Heart left ventricle (tissue), 16 donors: Measurements from ENCODE around the gene ZFYVE21. TPM values are rescaled to one million over a fixed set of nuclear protein-coding genes. Genes with fewer than 3 reads are reported as not detected.
"Not testable (repeated sequence)": the region's sequence is repeated elsewhere in the genome, so short reads cannot be mapped to it uniquely, and the experiment has no call there.

Experiments
- ATAC-seq, 4 donors: fragments of 200-7000 bp; cut with Tn5 transposase; one replicate each; pipeline ENCODE4 v1.9.1; 2020 to 2022; ENCODE audit warnings: moderate library complexity in 4 of 4, mild to moderate bottlenecking in 3 of 4, moderate number of reproducible peaks in 1 of 4
- DNase-seq, 5 donors: peaks; one replicate each; pipeline ENCODE4 v3.0.0-alpha.2; 2020
- H3K27ac ChIP-seq, 12 donors: fragments of 200-600 bp; sonication (generic) in 4 of 12; one replicate each; pipeline versions ENCODE4 v1.5.0 to v1.8.0; 2016 to 2022; ENCODE audit warnings: mild to moderate bottlenecking in 2 of 12
- H3K27me3 ChIP-seq, 9 donors: fragments of 200-600 bp; sonication (generic) in 2 of 9; one replicate each; pipeline versions ENCODE4 v1.5.1 to v1.8.0; 2016 to 2022; ENCODE audit warnings: mild to moderate bottlenecking in 3 of 9
- H3K36me3 ChIP-seq, 9 donors: fragments of 200-600 bp; sonication (generic) in 2 of 9; one replicate each; pipeline versions ENCODE4 v1.5.0 to v1.8.0; 2018 to 2022; ENCODE audit warnings: mild to moderate bottlenecking in 2 of 9
- H3K4me1 ChIP-seq, 12 donors: fragments of 200-600 bp; sonication (generic) in 4 of 12; one replicate each; pipeline versions ENCODE4 v1.5.0 to v1.8.0; 2016 to 2022; ENCODE audit warnings: mild to moderate bottlenecking in 3 of 12
- H3K4me3 ChIP-seq, 12 donors: fragments of 200-600 bp; sonication (generic) in 4 of 12; one replicate each; pipeline versions ENCODE4 v1.5.0 to v1.8.0; 2017 to 2022; ENCODE audit warnings: mild to moderate bottlenecking in 9 of 12, moderate library complexity in 4 of 12
- H3K9me3 ChIP-seq, 12 donors: fragments of 200-600 bp; sonication (generic) in 4 of 12; one replicate each; pipeline versions ENCODE4 v1.5.0 to v1.8.0; 2016 to 2022; ENCODE audit warnings: mild to moderate bottlenecking in 1 of 12
- CTCF ChIP-seq, 12 donors: fragments of 200-600 bp; sonication (generic) in 4 of 12; IDR thresholded peaks; one replicate each; pipeline versions ENCODE4 v1.5.0 to v1.8.0; 2018 to 2022; ENCODE audit warnings: antibody characterized with exemption in 12 of 12, mild to moderate bottlenecking in 5 of 12
- POLR2A ChIP-seq, 2 donors: fragments of 450-650 bp; IDR thresholded peaks; one replicate each; pipeline ENCODE4 v1.6.1; 2017; ENCODE audit warnings: antibody characterized with exemption in 2 of 2, mild to moderate bottlenecking in 2 of 2, moderate library complexity in 2 of 2
- WGBS, 4 donors: extraction: QIAGEN DNeasy Blood & Tissue Kit in 2 of 4; methylation state at CpG; one replicate each; pipeline versions ENCODE4 v1.1.5 to v1.1.7; 2013 to 2018; 5-methylcytosine and 5-hydroxymethylcytosine counted together
- intact Hi-C, 10 donors: fragments of 100-400 bp; cut with DNase I; formaldehyde crosslinking; loops; one replicate each; pipeline versions ENCODE4 v1.11.1 to v1.14.2; 2022
- polyA plus RNA-seq, 2 donors: library from polyadenylated mRNA; stranded (reverse); fragments of 200-250 nt; gene quantifications; one replicate each; pipeline ENCODE4 v1.2.3, GENCODE V29; 2013
- total RNA-seq, 9 donors: library from RNA; depleted of rRNA in 2 of 9; stranded (reverse); fragments of >200 nt in 2 of 9; fragmentation: NEBNext Ultra II Directional in 3 of 9; extraction: Animal tissue kit (Norgen Biotek cat#: 25700) in 3 of 9; gene quantifications; one replicate each; pipeline versions ENCODE4 v1.1.0 to v1.2.4, GENCODE V29; 2016 to 2023
- donor health status: ischemic (EF 13 %, LVEDD 7.1; RV severe dilation, severe dysfunction).
- donor health status: healthy with polysubstance abuse.
- donor health status: DM: no; HTN: yes; CAD: no.
- donor health status: DM: no; HTN: no; CAD: no.
- donor health status: ischemic (EF 25% LVEDD 6.9; RV normal size, moderate dysfunction).
- donor health status: ischemic (EF 25% LVEDD 5.7; RV mildly dilated, moderate dysfunction).
- donor health status: healthy.
- donor health status: DM: yes; HTN: yes; CAD: no.
- donor health status: ischemic (EF 35%, LVEDD 5.7; RV mildly dilated, moderate dysfunction).
- donor health status: nonischemic (EF 11% LVEDD 7.7; RV severe dilation, severe dysfunction).
- donor health status: DM: yes; HTN: yes; CAD: no.
- donor health status: PGD.
- donor health status: ischemic (EF 29% LVEDD 5.4; RV normal size, mild dysfunction).
- donor health status: nonischemic (EF 23%, LVEDD 6.1; RV moderate dilation, normal function).

ZFYVE21 gene
- total and polyA plus RNA-seq, 11 donors, result 44.1 to 86.1 (median 52.5) TPM

GRCh38 chr14:103772078-103772712 lies 56.6 kb downstream of the ZFYVE21 start:
- H3K27me3 ChIP-seq, result no peaks in the 10 kb centered on the region
- intact Hi-C loops, result no loop called here
- ATAC-seq, result no peak
- no peak overlapping the region for H3K27ac ChIP-seq
- H3K36me3 ChIP-seq, result peaks cover 0 to 44% (median 6%) of the 10 kb centered on the region in 9 donors
- no peak overlapping the region for H3K4me3 ChIP-seq
- no peak for DNase-seq
- WGBS, 4 donors, result 42 to 49% (median 46%) methylated on average over 1 of the region's 1 CpG
- no peak for TF ChIP-seq POLR2A (IDR thresholded peaks at IDR 0.05)
- TF ChIP-seq CTCF (IDR thresholded peaks at IDR 0.05), result no peak
- peaks cover 0 to 7% (median 0%) of the 10 kb centered on the region in 12 donors for H3K9me3 ChIP-seq
- H3K4me1 ChIP-seq, result peaks cover 0 to 23% (median 5%) of the 10 kb centered on the region in 12 donors

GRCh38 chr14:103773521-103773920 lies 57.9 kb downstream of the ZFYVE21 start:
- no peaks in the 10 kb centered on the region for H3K27me3 ChIP-seq
- TF ChIP-seq CTCF (IDR thresholded peaks at IDR 0.05) (no peak), POLR2A (IDR thresholded peaks at IDR 0.05) (no peak)
- no peak overlapping the region for H3K4me3 ChIP-seq
- peaks cover 0 to 57% (median 19%) of the 10 kb centered on the region in 9 donors for H3K36me3 ChIP-seq
- 81 to 90% (median 83%) methylated on average over 2 of the region's 2 CpGs for WGBS, 4 donors
- DNase-seq (no peak), ATAC-seq (no peak)
- intact Hi-C loops, result no loop called here
- H3K27ac ChIP-seq, result no peak overlapping the region
- peaks cover 0 to 7% (median 0%) of the 10 kb centered on the region in 12 donors for H3K9me3 ChIP-seq
- H3K4me1 ChIP-seq, result peaks cover 0 to 17% (median 3%) of the 10 kb centered on the region in 12 donors

GRCh38 chr14:103775506-103775905 lies 59.9 kb downstream of the ZFYVE21 start:
- H3K4me3 ChIP-seq, result no peak overlapping the region
- DNase-seq, result no peak
- ATAC-seq, result peak; percentile 38 to 64 (median 45)
- H3K9me3 ChIP-seq, result peaks cover 0 to 7% (median 0%) of the 10 kb centered on the region in 12 donors
- H3K36me3 ChIP-seq, result peaks cover 0 to 68% (median 33%) of the 10 kb centered on the region in 9 donors
- intact Hi-C loops, result no loop called here
- H3K4me1 ChIP-seq, result peaks cover 0 to 17% (median 3%) of the 10 kb centered on the region in 12 donors
- no peaks in the 10 kb centered on the region for H3K27me3 ChIP-seq
- WGBS, 4 donors, result 65 to 78% (median 75%) methylated on average over 7 of the region's 7 CpGs
- H3K27ac ChIP-seq, result peak overlapping the region in 3 of 12 donors; percentile 0 to 46 (median 6)
- TF ChIP-seq CTCF (IDR thresholded peaks at IDR 0.05) (no peak), POLR2A (IDR thresholded peaks at IDR 0.05) (no peak)

GRCh38 chr14:103776319-103776718 lies 60.7 kb downstream of the ZFYVE21 start:
- peak in 1 of 4 donors; percentile 51 for ATAC-seq
- intact Hi-C loops, H3K9me3 ChIP-seq, H3K27me3 ChIP-seq, H3K4me3 ChIP-seq, DNase-seq, H3K27ac ChIP-seq: not testable (repeated sequence)
- peaks cover 0 to 64% (median 36%) of the 10 kb centered on the region in 9 donors for H3K36me3 ChIP-seq
- peaks cover 0 to 12% (median 1%) of the 10 kb centered on the region in 12 donors for H3K4me1 ChIP-seq
- 75 to 93% (median 87%) methylated on average over 6 of the region's 6 CpGs for WGBS, 4 donors
